ENCODE measurements around the gene MAP1LC3B. TPM values are rescaled to one million over a fixed set of nuclear protein-coding genes. Genes with fewer than 3 reads are reported as not detected.

The MAP1LC3B gene
- total RNA-seq, 1 experiment from 2014 or later: 45.3 TPM

GRCh38 chr16:87434146-87434667, 42.1 kb downstream of the MAP1LC3B start:
- no peaks in the 10 kb centered on the region for H3F3A ChIP-seq (ENCODE audit: insufficient read depth, low read depth)
- no peak overlapping the region for H3K27ac ChIP-seq
- H3K79me2 ChIP-seq (ENCODE audit: low read depth): no peaks in the 10 kb centered on the region
- intact Hi-C loops (cut with micrococcal nuclease; ENCODE audit: unreplicated experiment): no loop called here
- no peaks in the 10 kb centered on the region for H3K36me3 ChIP-seq (ENCODE audit: low read depth)
- no peaks in the 10 kb centered on the region for H3K27me3 ChIP-seq (ENCODE audit: insufficient read depth, low read depth)
- H4K20me1 ChIP-seq (ENCODE audit: insufficient read depth): peaks cover 9% of the 10 kb centered on the region; the same call in 1 of the 2 replicates
- H2AFZ ChIP-seq: no peak overlapping the region
- no peak overlapping the region for H3K4me3 ChIP-seq
- H3K4me2 ChIP-seq: no peak overlapping the region
- H3K9me2 ChIP-seq (ENCODE audit: insufficient read depth): no peaks in the 10 kb centered on the region
- DNase-seq: no peak
- BruUV-seq (replicated peaks): no TSS peak
- no peaks in the 10 kb centered on the region for H3K4me1 ChIP-seq (replicated peaks; ENCODE audit: insufficient read depth)
- H3K9me3 ChIP-seq (ENCODE audit: insufficient read depth, low read depth): no peaks in the 10 kb centered on the region
- POLR2A ChIA-PET (ENCODE audit: unreplicated experiment): no interaction called here
- TF ChIP-seq EZH2 (IDR thresholded peaks at IDR 0.05; ENCODE audit: low read depth) (no peak), CTCF (conservative IDR thresholded peaks at IDR 0.05) (no peak)
- CTCF ChIA-PET: no interaction called here

GRCh38 chr16:87435372-87436224, 43.5 kb downstream of the MAP1LC3B start:
- H3K9me3 ChIP-seq (ENCODE audit: insufficient read depth, low read depth): no peaks in the 10 kb centered on the region
- ChIA-PET CTCF (no interaction called here), POLR2A (ENCODE audit: unreplicated experiment) (no interaction called here)
- no peaks in the 10 kb centered on the region for H3F3A ChIP-seq (ENCODE audit: insufficient read depth, low read depth)
- BruUV-seq (replicated peaks): no TSS peak
- H3K27me3 ChIP-seq (ENCODE audit: insufficient read depth, low read depth): no peaks in the 10 kb centered on the region
- H4K20me1 ChIP-seq (ENCODE audit: insufficient read depth): peaks cover 9% of the 10 kb centered on the region; the same call in 1 of the 2 replicates
- H3K4me1 ChIP-seq (replicated peaks; ENCODE audit: insufficient read depth): no peaks in the 10 kb centered on the region
- TF ChIP-seq CTCF (conservative IDR thresholded peaks at IDR 0.05) (no peak), EZH2 (IDR thresholded peaks at IDR 0.05; ENCODE audit: low read depth) (no peak)
- no peaks in the 10 kb centered on the region for H3K79me2 ChIP-seq (ENCODE audit: low read depth)
- intact Hi-C loops (cut with micrococcal nuclease; ENCODE audit: unreplicated experiment): no loop called here
- no peak overlapping the region for H3K27ac ChIP-seq
- H3K4me2 ChIP-seq: no peak overlapping the region
- H3K9me2 ChIP-seq (ENCODE audit: insufficient read depth): no peaks in the 10 kb centered on the region
- no peaks in the 10 kb centered on the region for H3K36me3 ChIP-seq (ENCODE audit: low read depth)
- H2AFZ ChIP-seq: no peak overlapping the region
- H3K4me3 ChIP-seq: no peak overlapping the region
- no peak for DNase-seq

- Histone ChIP-seq H3K79me2 (ENCODE audit: low read depth) (no peaks in the 10 kb centered on the region; the same call in 1 of the 2 replicates), H3K27ac (no peak overlapping the region), H3K4me1 (replicated peaks; ENCODE audit: insufficient read depth) (no peaks in the 10 kb centered on the region), H3K36me3 (ENCODE audit: low read depth) (no peaks in the 10 kb centered on the region), H3K9me3 (ENCODE audit: insufficient read depth, low read depth) (no peaks in the 10 kb centered on the region), H3K27me3 (ENCODE audit: insufficient read depth, low read depth) (no peaks in the 10 kb centered on the region), H4K20me1 (ENCODE audit: insufficient read depth) (peaks cover 9% of the 10 kb centered on the region; the same call in 1 of the 2 replicates), H3F3A (ENCODE audit: insufficient read depth, low read depth) (no peaks in the 10 kb centered on the region), H3K4me3 (no peak overlapping the region), H2AFZ (no peak overlapping the region), H3K4me2 (no peak overlapping the region), H3K9me2 (ENCODE audit: insufficient read depth) (no peaks in the 10 kb centered on the region)
- DNase-seq: no peak
- TF ChIP-seq CTCF (conservative IDR thresholded peaks at IDR 0.05) (no peak), EZH2 (IDR thresholded peaks at IDR 0.05; ENCODE audit: low read depth) (no peak)
- POLR2A ChIA-PET (ENCODE audit: unreplicated experiment): no interaction called here
- CTCF ChIA-PET: no interaction called here
- no TSS peak for BruUV-seq (replicated peaks)
- intact Hi-C loops (cut with micrococcal nuclease; ENCODE audit: unreplicated experiment): no loop called here
These were observed 44.4 kb downstream of the MAP1LC3B start for GRCh38 chr16:87436225-87437172.
